PC-3 (cell line): Measurements from ENCODE around the gene SERPINB6.

ENCODE experiments used
- EZH2phosphoT487 ChIP-seq: fragments of 300-600 bp; sonication (generic); IDR thresholded peaks from 2 replicates; pipeline ENCODE4 v1.6.1; 2018; ENCODE audit warnings: mild to moderate bottlenecking, antibody characterized with exemption, low read length, borderline replicate concordance
- TF ChIP-seq, protein P1 (sequence below): fragments of 300-600 bp; sonication (generic); conservative IDR thresholded peaks from 2 replicates; pipeline ENCODE4 v1.5.1; 2017; ENCODE audit warnings: antibody characterized with exemption, low read depth, mild to moderate bottlenecking, low read length

DNA sequence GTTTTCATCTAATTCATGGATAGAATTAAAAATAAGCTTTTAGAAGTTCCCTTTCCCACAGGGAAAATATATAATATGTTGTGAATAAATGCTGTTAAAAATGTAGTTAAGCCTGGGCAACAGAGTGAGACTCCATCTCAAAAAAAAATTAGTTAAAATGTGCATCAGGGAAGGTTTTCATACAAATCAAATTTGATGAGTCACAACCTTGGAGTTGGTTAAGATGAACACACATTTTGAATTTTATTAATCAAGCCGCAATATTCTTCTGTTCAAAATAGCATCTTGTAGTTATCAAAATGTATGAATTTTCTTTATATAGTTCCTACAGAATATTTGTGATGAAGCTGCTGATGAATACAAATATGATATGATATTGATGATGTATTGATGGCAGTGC, 37.3 kb downstream of the SERPINB6 start:
- TF ChIP-seq, protein P1, sequence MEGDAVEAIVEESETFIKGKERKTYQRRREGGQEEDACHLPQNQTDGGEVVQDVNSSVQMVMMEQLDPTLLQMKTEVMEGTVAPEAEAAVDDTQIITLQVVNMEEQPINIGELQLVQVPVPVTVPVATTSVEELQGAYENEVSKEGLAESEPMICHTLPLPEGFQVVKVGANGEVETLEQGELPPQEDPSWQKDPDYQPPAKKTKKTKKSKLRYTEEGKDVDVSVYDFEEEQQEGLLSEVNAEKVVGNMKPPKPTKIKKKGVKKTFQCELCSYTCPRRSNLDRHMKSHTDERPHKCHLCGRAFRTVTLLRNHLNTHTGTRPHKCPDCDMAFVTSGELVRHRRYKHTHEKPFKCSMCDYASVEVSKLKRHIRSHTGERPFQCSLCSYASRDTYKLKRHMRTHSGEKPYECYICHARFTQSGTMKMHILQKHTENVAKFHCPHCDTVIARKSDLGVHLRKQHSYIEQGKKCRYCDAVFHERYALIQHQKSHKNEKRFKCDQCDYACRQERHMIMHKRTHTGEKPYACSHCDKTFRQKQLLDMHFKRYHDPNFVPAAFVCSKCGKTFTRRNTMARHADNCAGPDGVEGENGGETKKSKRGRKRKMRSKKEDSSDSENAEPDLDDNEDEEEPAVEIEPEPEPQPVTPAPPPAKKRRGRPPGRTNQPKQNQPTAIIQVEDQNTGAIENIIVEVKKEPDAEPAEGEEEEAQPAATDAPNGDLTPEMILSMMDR = no peak
- no peak for TF ChIP-seq EZH2phosphoT487
